ENCODE results near the gene EIF5B. TPM values are rescaled to one million over a fixed set of nuclear protein-coding genes. Genes with fewer than 3 reads are reported as not detected.

Gene EIF5B
- total RNA-seq, 4 donors from 2014 or later = 19.4 to 40.7 (median 30.0) TPM

DNA sequence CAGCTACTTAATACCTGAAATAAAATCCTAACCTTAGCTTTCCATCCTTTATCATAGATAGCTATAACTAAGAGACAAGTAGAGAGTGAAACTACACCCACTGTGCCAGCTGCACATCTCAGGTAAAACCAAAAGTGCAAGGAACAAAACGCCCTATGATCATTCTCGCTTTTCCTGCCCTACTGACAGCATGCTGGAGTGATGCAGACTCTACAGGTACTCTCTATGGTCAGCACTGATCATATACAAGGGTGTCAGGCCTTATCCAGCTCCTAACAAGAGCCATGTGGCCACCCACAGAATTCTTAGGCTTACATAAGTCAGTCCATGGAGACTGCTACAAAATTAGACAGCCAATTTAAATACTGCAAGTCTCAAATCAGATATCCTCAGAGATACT lies 107.0 kb downstream of the EIF5B start:
- peaks cover 0 to 11% (median 3%) of the 10 kb centered on the region in 3 donors for H3K4me1 ChIP-seq
- TF ChIP-seq, protein P1, sequence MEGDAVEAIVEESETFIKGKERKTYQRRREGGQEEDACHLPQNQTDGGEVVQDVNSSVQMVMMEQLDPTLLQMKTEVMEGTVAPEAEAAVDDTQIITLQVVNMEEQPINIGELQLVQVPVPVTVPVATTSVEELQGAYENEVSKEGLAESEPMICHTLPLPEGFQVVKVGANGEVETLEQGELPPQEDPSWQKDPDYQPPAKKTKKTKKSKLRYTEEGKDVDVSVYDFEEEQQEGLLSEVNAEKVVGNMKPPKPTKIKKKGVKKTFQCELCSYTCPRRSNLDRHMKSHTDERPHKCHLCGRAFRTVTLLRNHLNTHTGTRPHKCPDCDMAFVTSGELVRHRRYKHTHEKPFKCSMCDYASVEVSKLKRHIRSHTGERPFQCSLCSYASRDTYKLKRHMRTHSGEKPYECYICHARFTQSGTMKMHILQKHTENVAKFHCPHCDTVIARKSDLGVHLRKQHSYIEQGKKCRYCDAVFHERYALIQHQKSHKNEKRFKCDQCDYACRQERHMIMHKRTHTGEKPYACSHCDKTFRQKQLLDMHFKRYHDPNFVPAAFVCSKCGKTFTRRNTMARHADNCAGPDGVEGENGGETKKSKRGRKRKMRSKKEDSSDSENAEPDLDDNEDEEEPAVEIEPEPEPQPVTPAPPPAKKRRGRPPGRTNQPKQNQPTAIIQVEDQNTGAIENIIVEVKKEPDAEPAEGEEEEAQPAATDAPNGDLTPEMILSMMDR (IDR thresholded peaks at IDR 0.05) = no peak
- no peak for TF ChIP-seq POLR2A (IDR thresholded peaks at IDR 0.05)
- intact Hi-C loops (cut with DNase I) = no loop called here
- no peaks in the 10 kb centered on the region for H3K9me3 ChIP-seq
- DNase-seq = no peak
- no peak overlapping the region for H3K27ac ChIP-seq
- no peaks in the 10 kb centered on the region for H3K27me3 ChIP-seq
- WGBS, 2 donors = 72 to 80% methylated on average over 2 of the region's 2 CpGs
- H3K4me3 ChIP-seq = no peak overlapping the region
- peaks cover 0 to 71% (median 5%) of the 10 kb centered on the region in 3 donors for H3K36me3 ChIP-seq

DNA sequence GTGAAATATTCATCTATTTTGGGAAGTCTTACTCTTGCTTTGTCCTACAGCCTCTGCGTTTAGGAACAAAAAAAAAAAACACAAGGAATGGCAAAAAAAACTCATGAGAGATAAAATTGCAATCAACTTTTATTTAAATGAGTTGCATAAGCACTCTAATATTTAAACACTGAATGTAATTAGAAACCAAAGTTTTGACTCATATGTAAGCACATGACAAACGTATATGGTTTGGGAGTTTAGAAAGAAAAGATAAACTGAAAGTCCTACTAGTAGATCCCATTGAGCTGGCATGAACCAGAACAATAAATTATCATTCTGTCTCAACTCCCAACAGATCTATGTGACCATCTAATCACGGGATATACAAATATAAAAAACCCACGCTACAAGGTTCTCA lies 107.9 kb downstream of the EIF5B start:
- H3K27ac ChIP-seq = no peak overlapping the region

GRCh38 chr2:99448556-99448955 lies 111.4 kb downstream of the EIF5B start:
- intact Hi-C loops (cut with DNase I) = no loop called here
- 25 to 45% methylated on average over 2 of the region's 2 CpGs for WGBS, 2 donors
- no peak overlapping the region for H3K27ac ChIP-seq
- peaks cover 0 to 63% (median 0%) of the 10 kb centered on the region in 3 donors for H3K36me3 ChIP-seq
- H3K27me3 ChIP-seq = no peaks in the 10 kb centered on the region
- H3K4me1 ChIP-seq = peaks cover 0 to 18% (median 3%) of the 10 kb centered on the region in 3 donors
- TF ChIP-seq, protein P1 (IDR thresholded peaks at IDR 0.05) = no peak
- TF ChIP-seq POLR2A (IDR thresholded peaks at IDR 0.05) = no peak
- no peak for DNase-seq
- H3K9me3 ChIP-seq = no peaks in the 10 kb centered on the region
- no peak overlapping the region for H3K4me3 ChIP-seq

More for the DNA sequence above, 107.9 kb downstream of the EIF5B start:
- Histone ChIP-seq H3K36me3 (peaks cover 0 to 66% (median 5%) of the 10 kb centered on the region in 3 donors), H3K27me3 (no peaks in the 10 kb centered on the region), H3K4me1 (peaks cover 0 to 18% (median 3%) of the 10 kb centered on the region in 3 donors), H3K9me3 (no peaks in the 10 kb centered on the region), H3K4me3 (no peak overlapping the region)
- DNase-seq = no peak
- intact Hi-C loops (cut with DNase I) = no loop called here
- TF ChIP-seq, protein P1 (IDR thresholded peaks at IDR 0.05) = no peak
- no peak for TF ChIP-seq POLR2A (IDR thresholded peaks at IDR 0.05)
- WGBS, 2 donors = 62% methylated on average over 4 of the region's 4 CpGs

- no peak overlapping the region for H3K4me3 ChIP-seq
- WGBS, 2 donors = 29 to 33% methylated on average over 1 of the region's 1 CpG
- H3K27me3 ChIP-seq = no peaks in the 10 kb centered on the region
- intact Hi-C loops (cut with DNase I) = no loop called here
- H3K9me3 ChIP-seq = no peaks in the 10 kb centered on the region
- DNase-seq = no peak
- H3K36me3 ChIP-seq = peaks cover 0 to 76% (median 0%) of the 10 kb centered on the region in 3 donors
- TF ChIP-seq, protein P1 (IDR thresholded peaks at IDR 0.05) = no peak
- no peak for TF ChIP-seq POLR2A (IDR thresholded peaks at IDR 0.05)
- no peak overlapping the region for H3K27ac ChIP-seq
- H3K4me1 ChIP-seq = peaks cover 0 to 18% (median 3%) of the 10 kb centered on the region in 3 donors
Measured at GRCh38 chr2:99450199-99450598, 113.0 kb downstream of the EIF5B start.

Other genes with a start within 250 kb of the EIF5B start
- 1 to 10 TPM in 1 of 4 donors, under 1 TPM in 3; 0.49 to 1.2 (median 0.86) TPM for gene C2orf15, start 195.7 kb upstream of the EIF5B start, total RNA-seq
- 10 to 100 TPM in 1 of 4 donors, 1 to 10 TPM in 3; 2.3 to 12.1 (median 4.8) TPM for gene TSGA10, start 182.4 kb upstream of the EIF5B start, total RNA-seq
- gene LIPT1, start 182.4 kb upstream of the EIF5B start, total RNA-seq = 1 to 10 TPM; 2.5 to 6.9 (median 4.4) TPM
- 10 to 100 TPM; 10.8 to 32.3 (median 28.7) TPM for gene MITD1, start 156.3 kb upstream of the EIF5B start, total RNA-seq
- 10 to 100 TPM; 18.3 to 35.9 (median 32.8) TPM for gene MRPL30, start 156.2 kb upstream of the EIF5B start, total RNA-seq
- not detected for gene LYG2, start 81.7 kb upstream of the EIF5B start, total RNA-seq
- under 1 TPM in 1 of 4 donors, not detected in 3; 0.95 TPM for gene LYG1, start 36.2 kb upstream of the EIF5B start, total RNA-seq
- 10 to 100 TPM; 32.8 to 56.2 (median 47.5) TPM for gene TXNDC9, start 1.1 kb upstream of the EIF5B start, total RNA-seq
- gene REV1, start 152.6 kb downstream of the EIF5B start, total RNA-seq = 10 to 100 TPM; 22.5 to 69.2 (median 39.8) TPM

All from esophagus squamous epithelium (tissue), 5 donors.